GM06990 (cell line): ENCODE data around the gene PELI2.

Experiments
- DNase-seq: peaks from one replicate; pipeline ENCODE4 v3.0.0-alpha.2; 2011; ENCODE audit not compliant: insufficient read length; ENCODE audit errors: extremely low read depth
- H3K27me3 ChIP-seq: replicated peaks from 2 replicates; pipeline ENCODE4 v1.6.0; 2011; ENCODE audit warnings: low read length; ENCODE audit not compliant: control insufficient read depth, insufficient read depth
- H3K36me3 ChIP-seq: 2 replicates; pipeline ENCODE4 v1.5.1; 2011; ENCODE audit warnings: low read length; ENCODE audit not compliant: control insufficient read depth, insufficient read depth
- H3K4me3 ChIP-seq: replicated peaks from 2 replicates; pipeline ENCODE4 v1.5.1; 2011; ENCODE audit warnings: low read depth, mild to moderate bottlenecking, control low read depth, low read length
- CTCF ChIP-seq: IDR thresholded peaks from 2 replicates; pipeline ENCODE4 v1.5.1; 2011; ENCODE audit warnings: low read length, control low read depth, mild to moderate bottlenecking, inconsistent platforms; ENCODE audit not compliant: insufficient read depth, poor library complexity, severe bottlenecking

The PELI2 gene

GRCh38 chr14:56099081-56099797, 19.0 kb upstream of the PELI2 start:
- no peaks in the 10 kb centered on the region for H3K36me3 ChIP-seq
- no peak for TF ChIP-seq CTCF
- H3K27me3 ChIP-seq: no peaks in the 10 kb centered on the region; the same call in 1 of the 2 replicates
- no peak for DNase-seq
- H3K4me3 ChIP-seq: no peak overlapping the region

GRCh38 chr14:56100556-56100955, 17.7 kb upstream of the PELI2 start:
- H3K36me3 ChIP-seq: no peaks in the 10 kb centered on the region
- DNase-seq: no peak
- H3K27me3 ChIP-seq: no peaks in the 10 kb centered on the region; the same call in 1 of the 2 replicates
- no peak for TF ChIP-seq CTCF
- H3K4me3 ChIP-seq: no peak overlapping the region

- Histone ChIP-seq H3K36me3 (no peaks in the 10 kb centered on the region), H3K4me3 (no peak overlapping the region), H3K27me3 (no peaks in the 10 kb centered on the region; the same call in 1 of the 2 replicates)
- DNase-seq: no peak
- TF ChIP-seq CTCF: no peak
Measured at GRCh38 chr14:56102941-56103340, 15.3 kb upstream of the PELI2 start.

GRCh38 chr14:56107615-56108014, 10.6 kb upstream of the PELI2 start:
- no peak for DNase-seq
- H3K36me3 ChIP-seq: no peaks in the 10 kb centered on the region

GRCh38 chr14:56108057-56108456, 10.2 kb upstream of the PELI2 start:
- no peak for TF ChIP-seq CTCF
- DNase-seq: no peak
- H3K27me3 ChIP-seq: no peaks in the 10 kb centered on the region
- no peak overlapping the region for H3K4me3 ChIP-seq
- no peaks in the 10 kb centered on the region for H3K36me3 ChIP-seq

More at GRCh38 chr14:56107615-56108014, 10.6 kb upstream of the PELI2 start:
- TF ChIP-seq CTCF: no peak
- H3K4me3 ChIP-seq: no peak overlapping the region
- H3K27me3 ChIP-seq: no peaks in the 10 kb centered on the region
